ENCODE results near the gene PIK3C2A. TPM values are rescaled to one million over a fixed set of nuclear protein-coding genes. Genes with fewer than 3 reads are reported as not detected.
"Not testable (repeated sequence)": the region's sequence is repeated elsewhere in the genome, so short reads cannot be mapped to it uniquely, and the experiment has no call there.

Gene PIK3C2A
- total and polyA plus RNA-seq, 7 experiments from 2014 or later: 5.0 to 56.4 (median 40.6) TPM

DNA sequence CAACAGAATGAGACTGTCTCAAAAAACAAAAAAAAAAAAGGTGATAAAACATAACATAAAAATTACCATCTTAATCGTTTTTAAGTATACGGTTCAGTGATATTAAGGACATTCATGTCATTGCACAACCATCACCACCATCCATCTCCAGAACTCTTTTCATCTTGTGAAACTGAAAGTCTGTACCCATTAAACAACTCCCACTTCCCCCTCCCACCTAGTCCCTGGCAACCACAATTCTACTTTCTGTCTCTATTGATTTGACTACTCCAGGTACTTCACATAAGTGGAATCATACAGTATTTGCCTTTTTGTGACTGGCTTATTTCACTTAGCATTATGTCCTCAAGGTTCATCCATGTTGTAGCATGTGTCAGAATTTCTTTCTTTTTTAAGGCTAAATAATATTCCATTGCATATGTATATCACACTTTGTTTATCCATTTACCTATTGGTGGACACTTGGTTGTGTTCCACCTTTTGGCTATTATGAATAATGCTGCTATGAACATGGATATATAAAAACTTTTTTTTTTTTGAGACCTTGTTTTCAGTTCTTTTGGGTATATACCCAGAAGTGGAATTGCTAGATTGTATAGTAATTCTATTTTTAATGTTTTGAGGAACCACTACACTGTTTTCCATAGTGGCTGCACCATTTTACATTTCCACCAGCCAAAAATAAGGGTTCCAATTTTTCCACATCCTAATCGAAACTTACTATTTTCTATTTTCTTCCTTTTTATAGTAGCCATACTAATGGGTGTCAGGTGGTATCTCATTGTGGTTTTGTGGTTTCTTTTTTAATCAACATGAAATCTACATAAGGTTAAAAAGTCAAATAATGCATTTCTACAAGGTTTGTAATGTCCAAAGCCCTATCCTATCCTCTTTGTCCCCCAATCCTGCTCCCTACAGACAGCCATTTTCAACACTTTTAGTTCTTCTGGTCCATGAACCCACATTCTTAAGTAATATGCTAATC is 23.4 kb upstream of the PIK3C2A start:
- Mint-ChIP-seq H3K36me3 (no peaks in the 10 kb centered on the region), H3K4me3 (peak overlapping the region in 6 of 10 donors; percentile 2 to 55 (median 26)), H3K9me3 (no peaks in the 10 kb centered on the region), H3K27ac (peak overlapping the region in 4 of 9 donors; percentile 14 to 90 (median 60)), H3K4me1 (peaks cover 7 to 19% (median 14%) of the 10 kb centered on the region in 7 donors), H3K27me3 (peaks cover 0 to 27% (median 0%) of the 10 kb centered on the region in 5 donors)
- Histone ChIP-seq H3K4me3 (ENCODE audit: low read length) (no peak overlapping the region), H3K27ac (ENCODE audit: low read depth, low read length) (no peak overlapping the region), H3K9me3 (ENCODE audit: control insufficient read depth in 2 of 3, low read length in 3 of 3) (no peaks in the 10 kb centered on the region), H3K27me3 (ENCODE audit: control insufficient read depth in 2 of 2, insufficient read depth in 2 of 2, low read length in 2 of 2) (no peaks in the 10 kb centered on the region), H3K36me3 (ENCODE audit: control insufficient read depth in 2 of 3, insufficient read depth in 3 of 3, low read length in 3 of 3) (no peaks in the 10 kb centered on the region), H3K4me1 (ENCODE audit: control insufficient read depth in 2 of 2, insufficient read depth in 2 of 2, low read length in 2 of 2) (peaks cover 3 to 7% of the 10 kb centered on the region in 2 donors)
- intact Hi-C loops (cut with micrococcal nuclease): loop anchor here (1.0 to 5.0 kb wide), 15 partner anchors 23 to 410 kb away; partner anchors contain the start of gene NUCB2 (in 2 of the 2)
- DNase-seq (peak in 8 of 9 donors; percentile 20 to 62 (median 36)), ATAC-seq (peak; percentile 79)
- ChIA-PET POLR2A (interaction anchor here (1.2 to 1.5 kb wide), 2 partner anchors 45 to 54 kb away, joined by 7 read pairs; partner anchors contain the start of gene NUCB2), CTCF (interaction anchor here (0.7 to 1.9 kb wide), 14 partner anchors 13 to 315 kb away, joined by 3 to 15 read pairs (median 4); no protein-coding TSS in a partner anchor)

DNA sequence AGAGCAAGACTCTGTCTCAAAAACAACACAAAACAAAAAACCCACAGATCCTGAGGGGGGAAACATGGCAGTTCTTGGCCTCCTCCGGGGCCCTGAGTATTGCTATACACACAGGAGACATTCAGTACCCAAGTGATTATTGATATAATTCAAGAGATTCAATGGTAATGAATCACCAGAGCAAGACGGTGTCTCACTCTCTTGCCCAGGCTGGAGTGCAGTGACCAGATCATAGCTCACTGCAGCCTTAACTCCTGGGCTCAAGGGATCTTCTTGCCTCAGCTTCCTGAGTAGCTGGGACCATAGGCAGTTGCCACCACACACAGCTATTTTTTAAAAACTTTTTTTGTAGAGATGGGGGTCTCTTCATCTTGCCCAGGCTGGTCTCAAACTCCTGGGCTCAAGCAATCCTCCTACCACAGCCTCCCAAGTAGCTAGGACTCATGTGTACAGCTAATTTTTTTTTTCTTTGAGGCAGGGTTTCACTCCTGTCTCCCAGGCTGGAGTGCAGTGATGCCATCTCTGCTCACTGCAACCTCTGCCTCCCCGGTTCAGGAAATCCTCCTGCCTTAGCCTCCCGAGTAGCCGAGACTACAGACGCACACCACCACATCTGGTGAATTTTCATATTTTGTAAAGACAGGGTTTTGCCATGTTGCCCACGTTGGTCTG is 21.8 kb upstream of the PIK3C2A start:
- H3K36me3 Mint-ChIP-seq: no peaks in the 10 kb centered on the region
- H3K9me3 Mint-ChIP-seq: no peaks in the 10 kb centered on the region
- POLR2A ChIA-PET: interaction anchor here (0.6 to 1.5 kb wide), 4 partner anchors 47 to 56 kb away, joined by 3 to 7 read pairs (median 6); partner anchors contain the start of gene NUCB2
- Histone ChIP-seq H3K36me3 (ENCODE audit: control insufficient read depth in 2 of 3, insufficient read depth in 3 of 3, low read length in 3 of 3) (no peaks in the 10 kb centered on the region), H3K9me3 (ENCODE audit: control insufficient read depth in 2 of 3, low read length in 3 of 3) (no peaks in the 10 kb centered on the region), H3K27ac (ENCODE audit: low read depth, low read length) (no peak overlapping the region), H3K27me3 (ENCODE audit: control insufficient read depth in 2 of 2, insufficient read depth in 2 of 2, low read length in 2 of 2) (no peaks in the 10 kb centered on the region), H3K4me1 (ENCODE audit: control insufficient read depth in 2 of 2, insufficient read depth in 2 of 2, low read length in 2 of 2) (peaks cover 3 to 7% of the 10 kb centered on the region in 2 donors), H3K4me3 (ENCODE audit: low read length) (no peak overlapping the region)
- peak in 1 of 9 donors; percentile 5 for DNase-seq
- intact Hi-C loops (cut with micrococcal nuclease): loop anchor here (1.0 to 5.0 kb wide), 14 partner anchors 21 to 409 kb away; partner anchors contain the start of gene NUCB2 (in 2 of the 2)
- peak overlapping the region in 5 of 10 donors; percentile 9 to 69 (median 65) for H3K4me3 Mint-ChIP-seq
- no peak for ATAC-seq
- peak overlapping the region in 6 of 9 donors; percentile 20 to 93 (median 52) for H3K27ac Mint-ChIP-seq
- peaks cover 7 to 19% (median 14%) of the 10 kb centered on the region in 7 donors for H3K4me1 Mint-ChIP-seq
- CTCF ChIA-PET: interaction anchor here (0.7 to 1.9 kb wide), 22 partner anchors 9 to 299 kb away, joined by 3 to 20 read pairs (median 4); no protein-coding TSS in a partner anchor
- H3K27me3 Mint-ChIP-seq: peaks cover 0 to 27% (median 0%) of the 10 kb centered on the region in 5 donors

DNA sequence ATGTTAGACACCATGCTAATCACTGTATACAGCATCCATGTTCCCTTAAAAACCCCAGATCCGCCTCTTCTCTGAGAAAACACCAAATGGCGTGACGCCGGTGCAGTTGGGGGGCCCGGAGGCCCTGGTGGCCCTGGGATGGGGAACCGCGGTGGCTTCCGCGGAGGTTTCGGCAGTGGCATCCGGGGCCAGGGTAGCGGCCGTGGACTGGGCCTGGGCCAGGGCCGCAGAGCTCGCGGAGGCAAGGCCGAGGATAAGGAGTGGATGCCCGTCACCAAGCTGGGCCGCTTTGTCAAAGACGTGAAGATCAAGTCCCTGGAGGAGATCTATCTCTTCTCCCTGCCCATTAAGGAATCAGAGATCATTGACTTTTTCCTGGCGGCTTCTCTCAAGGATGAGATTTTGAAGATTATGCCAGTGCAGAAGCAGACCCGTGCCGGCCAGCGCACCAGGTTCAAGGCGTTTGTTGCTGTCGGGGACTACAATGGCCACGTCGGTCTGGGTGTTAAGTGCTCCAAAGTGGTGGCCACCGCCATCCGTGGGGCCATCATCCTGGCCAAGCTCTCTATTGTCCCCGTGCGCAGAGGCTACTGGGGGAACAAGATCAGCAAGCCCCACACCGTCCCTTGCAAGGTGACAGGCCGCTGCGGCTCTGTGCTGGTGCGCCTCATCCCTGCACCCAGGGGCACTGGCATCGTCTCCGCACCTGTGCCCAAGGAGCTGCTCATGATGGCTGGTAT is 20.6 kb upstream of the PIK3C2A start:
- H3K4me3 Mint-ChIP-seq; H3K9me3 Mint-ChIP-seq; DNase-seq; H3K4me1 ChIP-seq (ENCODE audit: control insufficient read depth in 2 of 2, insufficient read depth in 2 of 2, low read length in 2 of 2); POLR2A ChIA-PET; H3K27ac ChIP-seq (ENCODE audit: low read depth, low read length); H3K36me3 ChIP-seq (ENCODE audit: control insufficient read depth in 2 of 3, insufficient read depth in 3 of 3, low read length in 3 of 3); ATAC-seq; H3K4me3 ChIP-seq (ENCODE audit: low read length); H3K36me3 Mint-ChIP-seq; H3K27me3 ChIP-seq (ENCODE audit: control insufficient read depth in 2 of 2, insufficient read depth in 2 of 2, low read length in 2 of 2); intact Hi-C loops (cut with micrococcal nuclease); H3K9me3 ChIP-seq (ENCODE audit: control insufficient read depth in 2 of 3, low read length in 3 of 3); H3K27ac Mint-ChIP-seq: not testable (repeated sequence)
- Mint-ChIP-seq H3K4me1 (peaks cover 7 to 19% (median 14%) of the 10 kb centered on the region in 7 donors), H3K27me3 (peaks cover 0 to 24% (median 0%) of the 10 kb centered on the region in 5 donors)
- CTCF ChIA-PET: interaction anchor here (1.6 kb wide), 1 partner anchor 300 kb away, joined by 4 read pairs; no protein-coding TSS in a partner anchor

DNA sequence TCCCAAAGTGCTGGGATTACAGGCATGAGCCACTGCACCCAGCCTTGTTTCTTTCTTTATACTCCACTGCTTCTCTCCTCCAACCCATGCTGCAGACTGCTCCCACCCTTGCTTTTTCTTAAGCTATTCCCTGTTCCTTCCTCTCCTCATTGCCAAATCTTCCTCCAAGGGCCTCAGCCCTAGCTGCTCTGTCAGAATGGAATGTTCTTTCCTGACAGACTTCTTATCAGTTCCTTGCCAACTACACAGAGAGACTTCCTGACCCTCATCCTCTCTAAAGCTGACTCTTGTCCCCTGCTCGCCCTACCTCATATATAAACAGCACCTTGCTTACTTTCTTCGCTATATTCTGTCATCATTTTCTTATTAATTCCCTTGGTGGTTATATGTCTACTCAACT is 16.9 kb upstream of the PIK3C2A start:
- POLR2A ChIA-PET: no interaction called here
- no peaks in the 10 kb centered on the region for H3K36me3 Mint-ChIP-seq
- H3K27me3 ChIP-seq (ENCODE audit: control insufficient read depth in 2 of 2, insufficient read depth in 2 of 2, low read length in 2 of 2): no peaks in the 10 kb centered on the region

DNA sequence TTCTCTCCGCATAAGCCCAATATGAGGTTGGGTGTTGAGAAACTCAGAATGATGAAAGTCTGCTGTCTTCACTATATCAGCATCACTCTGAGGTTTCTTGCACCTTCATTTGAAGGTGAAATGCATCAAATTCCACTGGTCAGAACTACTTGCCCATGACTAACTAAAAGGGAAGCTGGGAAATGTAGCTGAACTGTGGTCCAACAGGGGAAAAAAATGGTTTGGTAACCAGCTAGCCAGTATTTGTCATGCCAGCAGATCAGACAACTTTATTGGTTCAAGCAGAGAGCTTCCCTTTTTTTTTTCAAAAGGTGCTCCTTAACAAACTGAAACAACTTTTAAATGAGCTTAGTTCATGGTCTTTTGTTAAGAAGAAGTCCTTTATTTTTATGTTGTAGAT is 14.2 kb upstream of the PIK3C2A start:
- Histone ChIP-seq H3K4me3 (ENCODE audit: low read length) (no peak overlapping the region), H3K9me3 (ENCODE audit: control insufficient read depth in 2 of 3, low read length in 3 of 3) (no peaks in the 10 kb centered on the region), H3K36me3 (ENCODE audit: control insufficient read depth in 2 of 3, insufficient read depth in 3 of 3, low read length in 3 of 3) (no peaks in the 10 kb centered on the region), H3K27me3 (ENCODE audit: control insufficient read depth in 2 of 2, insufficient read depth in 2 of 2, low read length in 2 of 2) (no peaks in the 10 kb centered on the region), H3K4me1 (ENCODE audit: control insufficient read depth in 2 of 2, insufficient read depth in 2 of 2, low read length in 2 of 2) (no peaks in the 10 kb centered on the region), H3K27ac (ENCODE audit: low read depth, low read length) (no peak overlapping the region)
- ChIA-PET CTCF (interaction anchor here (0.7 kb wide), 1 partner anchor 162 kb away, joined by 3 read pairs; no protein-coding TSS in a partner anchor), POLR2A (interaction anchor here (1.1 kb wide), 1 partner anchor 15 kb away, joined by 3 read pairs; no protein-coding TSS in a partner anchor)
- Mint-ChIP-seq H3K4me1 (no peaks in the 10 kb centered on the region), H3K9me3 (peaks cover 0 to 2% (median 0%) of the 10 kb centered on the region in 11 donors), H3K27ac (no peak overlapping the region), H3K27me3 (peaks cover 0 to 23% (median 0%) of the 10 kb centered on the region in 5 donors), H3K36me3 (no peaks in the 10 kb centered on the region), H3K4me3 (no peak overlapping the region)
- intact Hi-C loops (cut with micrococcal nuclease): no loop called here
- DNase-seq (no peak), ATAC-seq (peak; percentile 27)

More for the DNA sequence above, 16.9 kb upstream of the PIK3C2A start:
- Mint-ChIP-seq H3K27me3 (peaks cover 0 to 21% (median 0%) of the 10 kb centered on the region in 5 donors), H3K9me3 (no peaks in the 10 kb centered on the region), H3K27ac (no peak overlapping the region), H3K4me1 (no peaks in the 10 kb centered on the region), H3K4me3 (no peak overlapping the region)
- Histone ChIP-seq H3K4me3 (ENCODE audit: low read length) (no peak overlapping the region), H3K36me3 (ENCODE audit: control insufficient read depth in 2 of 3, insufficient read depth in 3 of 3, low read length in 3 of 3) (no peaks in the 10 kb centered on the region), H3K4me1 (ENCODE audit: control insufficient read depth in 2 of 2, insufficient read depth in 2 of 2, low read length in 2 of 2) (no peaks in the 10 kb centered on the region), H3K9me3 (ENCODE audit: control insufficient read depth in 2 of 3, low read length in 3 of 3) (no peaks in the 10 kb centered on the region), H3K27ac (ENCODE audit: low read depth, low read length) (no peak overlapping the region)
- CTCF ChIA-PET: interaction anchor here (0.5 kb wide), 1 partner anchor 405 kb away, joined by 3 read pairs; no protein-coding TSS in a partner anchor
- DNase-seq (no peak), ATAC-seq (no peak)
- intact Hi-C loops (cut with micrococcal nuclease): no loop called here
